SH-SY5Y (cell line): ENCODE data around the gene POLK.

Source experiments
- GATA2 ChIP-seq: IDR thresholded peaks from 2 replicates; pipeline ENCODE4 v1.6.1; 2011; ENCODE audit warnings: mild to moderate bottlenecking, low read depth, low read length
- GATA3 ChIP-seq: IDR thresholded peaks from 2 replicates; pipeline ENCODE4 v1.6.1; 2011; ENCODE audit warnings: low read depth, mild to moderate bottlenecking, low read length, moderate library complexity

DNA sequence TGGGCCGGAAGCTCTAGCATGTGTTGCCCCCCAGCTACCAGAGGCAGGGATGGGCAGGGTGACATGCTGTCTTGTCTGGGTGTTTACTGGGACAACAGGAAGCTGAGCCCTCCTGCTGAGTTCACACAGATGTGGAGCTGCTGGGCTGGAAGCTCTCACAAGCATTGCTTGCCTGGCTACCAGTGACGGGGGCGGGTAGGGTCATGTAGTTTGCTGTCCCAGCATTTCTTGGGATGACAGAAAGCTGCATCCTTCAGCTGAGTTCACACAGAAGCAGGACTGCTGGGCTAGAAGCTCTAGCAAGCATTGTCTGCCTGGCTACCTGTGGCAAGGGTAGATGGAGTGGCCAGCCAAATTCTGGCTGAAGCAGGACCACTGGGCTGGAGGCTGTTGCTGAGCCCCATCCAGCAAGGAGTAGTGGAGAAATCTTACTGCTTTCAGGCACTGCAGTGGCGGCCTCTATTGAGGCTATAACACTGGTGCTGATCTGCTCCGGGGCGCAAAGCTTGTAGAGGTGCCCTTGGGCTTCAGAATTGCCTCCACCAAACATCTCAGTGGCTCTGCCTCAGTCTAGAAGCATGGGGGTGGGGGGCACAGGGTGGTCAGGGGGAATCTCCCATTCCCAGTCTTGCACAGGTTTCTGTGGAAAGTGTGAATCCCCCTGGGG lies 25.1 kb downstream of the POLK start:
- TF ChIP-seq GATA3 (no peak), GATA2 (no peak)
